DOHH2 (cell line): ENCODE data around the gene CXCL9.

Source experiments
- H3F3A ChIP-seq: fragments of 200-600 bp; sonication (generic), shearing (Covaris generic); 2 replicates; pipeline ENCODE4 v1.6.0; 2016; ENCODE audit warnings: antibody characterized with exemption, mild to moderate bottlenecking; ENCODE audit not compliant: control insufficient read depth, insufficient read depth
- H3K27ac ChIP-seq: fragments of 200-600 bp; sonication (generic); 2 replicates; pipeline ENCODE4 v1.5.1; 2014; ENCODE audit warnings: low read depth, mild to moderate bottlenecking, low read length, moderate library complexity
- H3K27me3 ChIP-seq: fragments of 200-600 bp; sonication (generic); 2 replicates; pipeline ENCODE4 v1.6.1; 2014; ENCODE audit warnings: mild to moderate bottlenecking, low read length, mixed read lengths; ENCODE audit not compliant: control insufficient read depth
- H3K36me3 ChIP-seq: fragments of 200-600 bp; sonication (generic); 2 replicates; pipeline ENCODE4 v1.6.1; 2014; ENCODE audit warnings: mild to moderate bottlenecking, low read length, moderate library complexity, mixed read lengths; ENCODE audit not compliant: control insufficient read depth
- H3K4me1 ChIP-seq: fragments of 200-600 bp; sonication (generic); 2 replicates; pipeline ENCODE4 v1.6.1; 2014; ENCODE audit warnings: mild to moderate bottlenecking, low read length, mixed read lengths; ENCODE audit not compliant: control insufficient read depth
- H3K4me2 ChIP-seq: fragments of 200-600 bp; sonication (generic); 2 replicates; pipeline ENCODE4 v1.6.0; 2014; ENCODE audit warnings: mild to moderate bottlenecking, low read length, moderate library complexity
- H3K4me3 ChIP-seq: fragments of 200-600 bp; sonication (generic); 2 replicates; pipeline ENCODE4 v1.5.1; 2014; ENCODE audit warnings: mild to moderate bottlenecking, low read length, mixed read lengths
- H3K79me2 ChIP-seq: fragments of 200-600 bp; sonication (generic); 2 replicates; pipeline ENCODE4 v1.6.1; 2014; ENCODE audit warnings: mild to moderate bottlenecking, low read length, mixed read lengths; ENCODE audit not compliant: control insufficient read depth
- H3K9me2 ChIP-seq: fragments of 200-600 bp; sonication (generic); replicated peaks from 2 replicates; pipeline ENCODE4 v1.6.1; 2014; ENCODE audit warnings: mild to moderate bottlenecking, low read length, mixed read lengths; ENCODE audit not compliant: control insufficient read depth
- H3K9me3 ChIP-seq: fragments of 200-600 bp; sonication (generic); 2 replicates; pipeline ENCODE4 v1.6.1; 2014; ENCODE audit warnings: antibody characterized with exemption, low read length, mixed read lengths; ENCODE audit not compliant: control insufficient read depth, insufficient read depth
- H4K20me1 ChIP-seq: fragments of 200-600 bp; sonication (generic); 2 replicates; pipeline ENCODE4 v1.6.0; 2014; ENCODE audit warnings: low read depth, mild to moderate bottlenecking, antibody characterized with exemption, low read length, moderate library complexity; ENCODE audit not compliant: control insufficient read depth, insufficient read depth
- EZH2phosphoT487 ChIP-seq: fragments of 200-600 bp; sonication (generic); IDR thresholded peaks from 2 replicates; pipeline ENCODE4 v1.6.1; 2017; ENCODE audit warnings: borderline replicate concordance, mild to moderate bottlenecking, antibody characterized with exemption, low read length, moderate library complexity, mixed read lengths
- TF ChIP-seq, protein P1 (sequence below): fragments of 200-600 bp; sonication (generic); IDR thresholded peaks from one replicate; pipeline ENCODE4 v1.5.1; 2014; ENCODE audit warnings: antibody characterized with exemption, mild to moderate bottlenecking, low read depth, low read length; ENCODE audit not compliant: poor library complexity, severe bottlenecking

CXCL9 gene

DNA sequence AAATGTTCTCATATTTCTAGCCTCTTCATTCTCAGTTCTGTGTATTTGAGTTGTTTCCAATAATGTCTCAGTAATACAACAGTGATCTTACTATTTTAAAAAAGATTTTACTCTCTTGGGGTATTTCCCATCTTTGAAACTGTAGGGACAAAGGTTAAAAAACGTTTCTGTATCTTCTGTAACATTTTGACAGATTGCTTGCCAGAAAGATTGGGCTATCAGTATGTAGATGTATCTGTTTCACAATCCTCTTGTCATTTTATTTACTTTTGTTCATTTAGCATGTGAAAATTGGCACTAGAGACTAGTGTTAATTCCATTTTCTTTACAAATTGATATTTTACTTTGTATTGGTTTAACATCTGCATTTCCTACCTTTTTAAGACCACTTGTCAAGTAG is 6.2 kb upstream of the CXCL9 start:
- Histone ChIP-seq H3K4me3 (no peak overlapping the region), H3K79me2 (no peaks in the 10 kb centered on the region), H3K9me2 (no peaks in the 10 kb centered on the region), H3K4me2 (no peak overlapping the region), H3K36me3 (no peaks in the 10 kb centered on the region), H3K27ac (no peak overlapping the region), H4K20me1 (no peaks in the 10 kb centered on the region), H3K9me3 (no peaks in the 10 kb centered on the region), H3K4me1 (peaks cover 8% of the 10 kb centered on the region; the same call in 1 of the 2 replicates), H3F3A (no peaks in the 10 kb centered on the region), H3K27me3 (peaks cover 8% of the 10 kb centered on the region)
- TF ChIP-seq EZH2phosphoT487 = no peak
- TF ChIP-seq, protein P1, sequence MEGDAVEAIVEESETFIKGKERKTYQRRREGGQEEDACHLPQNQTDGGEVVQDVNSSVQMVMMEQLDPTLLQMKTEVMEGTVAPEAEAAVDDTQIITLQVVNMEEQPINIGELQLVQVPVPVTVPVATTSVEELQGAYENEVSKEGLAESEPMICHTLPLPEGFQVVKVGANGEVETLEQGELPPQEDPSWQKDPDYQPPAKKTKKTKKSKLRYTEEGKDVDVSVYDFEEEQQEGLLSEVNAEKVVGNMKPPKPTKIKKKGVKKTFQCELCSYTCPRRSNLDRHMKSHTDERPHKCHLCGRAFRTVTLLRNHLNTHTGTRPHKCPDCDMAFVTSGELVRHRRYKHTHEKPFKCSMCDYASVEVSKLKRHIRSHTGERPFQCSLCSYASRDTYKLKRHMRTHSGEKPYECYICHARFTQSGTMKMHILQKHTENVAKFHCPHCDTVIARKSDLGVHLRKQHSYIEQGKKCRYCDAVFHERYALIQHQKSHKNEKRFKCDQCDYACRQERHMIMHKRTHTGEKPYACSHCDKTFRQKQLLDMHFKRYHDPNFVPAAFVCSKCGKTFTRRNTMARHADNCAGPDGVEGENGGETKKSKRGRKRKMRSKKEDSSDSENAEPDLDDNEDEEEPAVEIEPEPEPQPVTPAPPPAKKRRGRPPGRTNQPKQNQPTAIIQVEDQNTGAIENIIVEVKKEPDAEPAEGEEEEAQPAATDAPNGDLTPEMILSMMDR = no peak

DNA sequence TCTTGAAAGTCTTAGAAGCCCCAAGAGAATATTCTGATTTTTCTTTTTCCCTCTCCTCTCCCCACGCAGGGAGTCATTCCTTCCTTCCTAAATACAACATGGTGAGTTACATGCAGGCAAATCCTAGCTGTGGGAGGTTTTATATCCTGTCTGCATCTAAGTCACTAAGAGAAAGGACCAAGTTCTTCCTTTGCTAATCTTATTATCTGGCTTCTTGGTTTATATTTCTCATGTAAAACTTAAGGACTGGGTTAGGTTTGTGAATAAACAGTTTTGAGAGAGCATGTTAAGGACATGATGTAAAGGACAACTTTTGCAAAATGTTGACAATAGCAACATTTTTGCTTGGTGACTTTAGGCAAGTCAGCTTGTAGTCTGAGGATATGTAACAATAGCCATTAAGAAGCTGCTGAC is 5.1 kb upstream of the CXCL9 start:
- no peaks in the 10 kb centered on the region for H3K9me3 ChIP-seq
- H3K79me2 ChIP-seq = no peaks in the 10 kb centered on the region
- no peak overlapping the region for H3K4me3 ChIP-seq
- no peaks in the 10 kb centered on the region for H3K9me2 ChIP-seq
- H3K4me2 ChIP-seq = no peak overlapping the region
- peaks cover 8% of the 10 kb centered on the region; the same call in 1 of the 2 replicates for H3K4me1 ChIP-seq
- no peak overlapping the region for H3K27ac ChIP-seq
- TF ChIP-seq EZH2phosphoT487 = no peak
- TF ChIP-seq, protein P1 = no peak
- no peaks in the 10 kb centered on the region for H4K20me1 ChIP-seq
- no peaks in the 10 kb centered on the region for H3F3A ChIP-seq
- no peaks in the 10 kb centered on the region for H3K36me3 ChIP-seq
- H3K27me3 ChIP-seq = peaks cover 9% of the 10 kb centered on the region

GRCh38 chr4:76011700-76012387 is 4.5 kb upstream of the CXCL9 start:
- no peaks in the 10 kb centered on the region for H3K9me3 ChIP-seq
- peaks cover 8% of the 10 kb centered on the region; the same call in 1 of the 2 replicates for H3K4me1 ChIP-seq
- no peaks in the 10 kb centered on the region for H3K9me2 ChIP-seq
- no peak overlapping the region for H3K4me2 ChIP-seq
- H3K4me3 ChIP-seq = no peak overlapping the region
- no peaks in the 10 kb centered on the region for H3K36me3 ChIP-seq
- H4K20me1 ChIP-seq = no peaks in the 10 kb centered on the region
- H3F3A ChIP-seq = no peaks in the 10 kb centered on the region
- H3K27me3 ChIP-seq = peaks cover 13% of the 10 kb centered on the region
- H3K79me2 ChIP-seq = no peaks in the 10 kb centered on the region
- H3K27ac ChIP-seq = no peak overlapping the region
- no peak for TF ChIP-seq EZH2phosphoT487
- TF ChIP-seq, protein P1 = no peak
